ENCODE measurements around the gene USP34. TPM values are rescaled to one million over a fixed set of nuclear protein-coding genes. Genes with fewer than 3 reads are reported as not detected.

USP34 gene
- total and polyA plus RNA-seq, 12 donors: 34.3 to 75.7 (median 58.6) TPM

DNA sequence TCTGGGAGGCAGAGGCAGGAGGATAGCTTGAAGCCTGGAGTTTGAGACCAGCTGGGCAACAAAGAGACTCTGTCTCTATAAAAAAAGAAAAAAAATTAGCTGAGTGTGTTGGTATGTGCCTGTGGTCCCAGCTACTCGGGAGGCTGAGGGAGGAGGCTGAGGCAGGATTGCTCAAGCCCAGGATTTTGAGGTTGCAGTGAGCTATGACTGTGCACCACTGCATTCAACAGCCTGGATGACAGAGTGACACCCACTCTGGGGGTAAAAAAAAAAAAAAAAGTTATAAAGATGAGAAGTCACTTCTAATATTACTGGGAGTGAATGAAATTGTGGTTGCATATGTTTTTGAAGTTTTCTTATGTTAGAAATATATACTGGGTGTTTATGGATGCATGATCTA lies 237.3 kb downstream of the USP34 start:
- Histone ChIP-seq H3K9me3 (no peaks in the 10 kb centered on the region), H3K4me1 (peaks cover 0 to 5% (median 0%) of the 10 kb centered on the region in 9 donors), H3K36me3 (peaks cover 0 to 93% (median 39%) of the 10 kb centered on the region in 9 donors), H3K27me3 (no peaks in the 10 kb centered on the region), H3K27ac (no peak overlapping the region), H3K4me3 (no peak overlapping the region)
- TF ChIP-seq, protein P1, sequence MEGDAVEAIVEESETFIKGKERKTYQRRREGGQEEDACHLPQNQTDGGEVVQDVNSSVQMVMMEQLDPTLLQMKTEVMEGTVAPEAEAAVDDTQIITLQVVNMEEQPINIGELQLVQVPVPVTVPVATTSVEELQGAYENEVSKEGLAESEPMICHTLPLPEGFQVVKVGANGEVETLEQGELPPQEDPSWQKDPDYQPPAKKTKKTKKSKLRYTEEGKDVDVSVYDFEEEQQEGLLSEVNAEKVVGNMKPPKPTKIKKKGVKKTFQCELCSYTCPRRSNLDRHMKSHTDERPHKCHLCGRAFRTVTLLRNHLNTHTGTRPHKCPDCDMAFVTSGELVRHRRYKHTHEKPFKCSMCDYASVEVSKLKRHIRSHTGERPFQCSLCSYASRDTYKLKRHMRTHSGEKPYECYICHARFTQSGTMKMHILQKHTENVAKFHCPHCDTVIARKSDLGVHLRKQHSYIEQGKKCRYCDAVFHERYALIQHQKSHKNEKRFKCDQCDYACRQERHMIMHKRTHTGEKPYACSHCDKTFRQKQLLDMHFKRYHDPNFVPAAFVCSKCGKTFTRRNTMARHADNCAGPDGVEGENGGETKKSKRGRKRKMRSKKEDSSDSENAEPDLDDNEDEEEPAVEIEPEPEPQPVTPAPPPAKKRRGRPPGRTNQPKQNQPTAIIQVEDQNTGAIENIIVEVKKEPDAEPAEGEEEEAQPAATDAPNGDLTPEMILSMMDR (IDR thresholded peaks at IDR 0.05): no peak
- WGBS, 2 donors: 84 to 89% methylated on average over 1 of the region's 1 CpG
- DNase-seq (no peak), ATAC-seq (no peak)
- intact Hi-C loops (cut with DNase I): no loop called here

DNA sequence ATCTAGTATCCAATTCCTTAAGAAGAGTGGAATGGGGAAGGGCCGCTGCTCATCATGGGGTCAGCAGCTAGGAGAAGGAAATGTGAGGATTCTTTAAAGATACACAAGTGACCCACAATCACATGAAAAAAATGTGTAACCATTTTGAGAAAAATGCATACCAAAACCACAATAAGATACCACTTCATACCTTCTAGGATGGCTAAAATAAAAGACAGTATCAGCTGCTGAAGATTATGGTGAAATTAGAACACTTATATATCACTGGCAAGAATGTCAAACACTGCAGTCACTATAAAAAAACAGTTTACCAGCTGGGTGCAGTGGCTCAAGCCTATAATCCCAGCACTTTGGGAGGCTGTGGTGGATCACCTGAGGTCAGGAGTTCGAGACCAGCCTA lies 241.0 kb downstream of the USP34 start:
- Histone ChIP-seq H3K27me3 (no peaks in the 10 kb centered on the region), H3K4me1 (no peaks in the 10 kb centered on the region), H3K4me3 (no peak overlapping the region), H3K9me3 (no peaks in the 10 kb centered on the region), H3K27ac (no peak overlapping the region), H3K36me3 (peaks cover 0 to 100% (median 67%) of the 10 kb centered on the region in 9 donors)
- 98% methylated on average over 2 of the region's 2 CpGs for WGBS, 2 donors
- intact Hi-C loops (cut with DNase I): no loop called here
- ATAC-seq (no peak), DNase-seq (no peak)
- TF ChIP-seq, protein P1 (IDR thresholded peaks at IDR 0.05): no peak

DNA sequence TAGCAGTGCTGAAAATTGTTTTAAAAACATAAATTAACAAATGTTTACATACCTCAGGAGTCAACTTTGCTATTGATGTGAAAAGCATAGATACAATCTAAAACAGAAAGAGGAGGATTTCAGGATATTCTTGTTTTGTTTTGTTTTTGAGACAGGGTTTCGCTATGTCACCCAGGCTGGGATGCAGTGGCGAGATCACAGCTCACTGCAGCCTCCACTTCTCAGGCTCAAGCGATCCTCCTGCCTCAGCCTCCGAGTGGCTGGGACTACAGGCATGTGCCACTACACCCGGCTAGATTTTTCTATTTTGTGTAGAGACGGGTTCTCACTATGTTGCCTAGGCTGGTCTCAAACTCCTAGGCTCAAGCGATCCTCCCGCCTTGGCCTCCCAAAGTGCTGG lies 248.3 kb downstream of the USP34 start:
- H3K36me3 ChIP-seq: peaks cover 0 to 100% (median 50%) of the 10 kb centered on the region in 9 donors
- no peak overlapping the region for H3K27ac ChIP-seq
- DNase-seq (no peak), ATAC-seq (no peak)
- no peaks in the 10 kb centered on the region for H3K9me3 ChIP-seq
- intact Hi-C loops (cut with DNase I): no loop called here
- TF ChIP-seq, protein P1 (IDR thresholded peaks at IDR 0.05): no peak
- H3K4me3 ChIP-seq: no peak overlapping the region
- no peaks in the 10 kb centered on the region for H3K27me3 ChIP-seq
- WGBS, 2 donors: 99% methylated on average over 8 of the region's 8 CpGs
- H3K4me1 ChIP-seq: no peaks in the 10 kb centered on the region

DNA sequence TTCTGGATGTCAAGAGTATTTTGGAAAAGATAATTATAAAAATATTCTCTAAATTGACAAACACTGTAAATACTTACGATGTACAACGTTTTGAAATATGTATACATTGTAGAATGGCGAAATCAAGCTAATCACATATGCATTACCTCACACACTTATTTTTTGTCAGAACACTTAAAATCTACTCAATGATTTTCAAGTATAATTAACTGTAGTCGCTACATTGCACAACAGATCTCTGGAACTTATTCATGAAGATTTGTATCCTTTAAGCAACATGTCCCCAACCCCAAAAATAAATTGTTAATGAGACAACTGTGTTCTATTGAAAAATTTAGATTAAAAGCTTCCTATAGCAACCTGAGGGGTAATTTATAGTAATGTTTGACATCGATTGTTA lies 249.1 kb downstream of the USP34 start:
- no peak overlapping the region for H3K4me3 ChIP-seq
- no peaks in the 10 kb centered on the region for H3K4me1 ChIP-seq
- H3K27me3 ChIP-seq: no peaks in the 10 kb centered on the region
- no peaks in the 10 kb centered on the region for H3K9me3 ChIP-seq
- H3K27ac ChIP-seq: no peak overlapping the region
- TF ChIP-seq, protein P1 (IDR thresholded peaks at IDR 0.05): no peak
- WGBS, 2 donors: 96 to 97% methylated on average over 5 of the region's 5 CpGs
- H3K36me3 ChIP-seq: peaks cover 0 to 100% (median 43%) of the 10 kb centered on the region in 9 donors
- intact Hi-C loops (cut with DNase I): no loop called here
- DNase-seq (no peak), ATAC-seq (no peak)

Measured in heart right ventricle (tissue), 16 donors.